ENCODE results near the gene CAMK2A. TPM values are rescaled to one million over a fixed set of nuclear protein-coding genes. Genes with fewer than 3 reads are reported as not detected.

Gene CAMK2A
- total and polyA plus RNA-seq, 2 experiments from 2014 or later = 11.8 to 47.7 TPM

DNA sequence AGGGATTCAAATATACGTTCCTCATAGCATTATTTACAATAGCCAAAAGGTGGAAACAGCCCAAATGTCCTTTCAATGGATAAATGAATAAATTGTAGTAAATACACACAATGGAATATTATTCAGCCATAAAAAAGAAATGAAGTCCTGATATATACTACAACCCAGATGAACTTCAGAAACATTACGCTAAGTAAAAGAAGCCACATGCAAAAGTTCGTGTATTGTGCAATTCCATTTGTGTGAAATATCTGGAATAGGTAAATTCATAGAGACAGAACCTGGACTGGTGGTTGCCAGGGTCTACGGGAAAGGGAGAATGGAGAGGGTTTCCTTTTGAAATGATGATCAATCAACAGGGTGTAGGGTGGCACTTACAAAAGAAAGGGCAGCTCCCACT, 25.7 kb upstream of the CAMK2A start:
- no peak for DNase-seq (ENCODE audit: low read depth in 1 of 2, low spot score in 1 of 2)
- Histone ChIP-seq H3K36me3 (no peaks in the 10 kb centered on the region), H3K4me1 (ENCODE audit: low read depth) (peaks cover 17% of the 10 kb centered on the region), H3K4me3 (no peak overlapping the region), H3K27ac (no peak overlapping the region), H3K27me3 (no peaks in the 10 kb centered on the region), H3K9me3 (ENCODE audit: low read depth) (no peaks in the 10 kb centered on the region)
- TF ChIP-seq, protein P1, sequence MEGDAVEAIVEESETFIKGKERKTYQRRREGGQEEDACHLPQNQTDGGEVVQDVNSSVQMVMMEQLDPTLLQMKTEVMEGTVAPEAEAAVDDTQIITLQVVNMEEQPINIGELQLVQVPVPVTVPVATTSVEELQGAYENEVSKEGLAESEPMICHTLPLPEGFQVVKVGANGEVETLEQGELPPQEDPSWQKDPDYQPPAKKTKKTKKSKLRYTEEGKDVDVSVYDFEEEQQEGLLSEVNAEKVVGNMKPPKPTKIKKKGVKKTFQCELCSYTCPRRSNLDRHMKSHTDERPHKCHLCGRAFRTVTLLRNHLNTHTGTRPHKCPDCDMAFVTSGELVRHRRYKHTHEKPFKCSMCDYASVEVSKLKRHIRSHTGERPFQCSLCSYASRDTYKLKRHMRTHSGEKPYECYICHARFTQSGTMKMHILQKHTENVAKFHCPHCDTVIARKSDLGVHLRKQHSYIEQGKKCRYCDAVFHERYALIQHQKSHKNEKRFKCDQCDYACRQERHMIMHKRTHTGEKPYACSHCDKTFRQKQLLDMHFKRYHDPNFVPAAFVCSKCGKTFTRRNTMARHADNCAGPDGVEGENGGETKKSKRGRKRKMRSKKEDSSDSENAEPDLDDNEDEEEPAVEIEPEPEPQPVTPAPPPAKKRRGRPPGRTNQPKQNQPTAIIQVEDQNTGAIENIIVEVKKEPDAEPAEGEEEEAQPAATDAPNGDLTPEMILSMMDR (IDR thresholded peaks at IDR 0.05; ENCODE audit: low read depth, low read length) = no peak

DNA sequence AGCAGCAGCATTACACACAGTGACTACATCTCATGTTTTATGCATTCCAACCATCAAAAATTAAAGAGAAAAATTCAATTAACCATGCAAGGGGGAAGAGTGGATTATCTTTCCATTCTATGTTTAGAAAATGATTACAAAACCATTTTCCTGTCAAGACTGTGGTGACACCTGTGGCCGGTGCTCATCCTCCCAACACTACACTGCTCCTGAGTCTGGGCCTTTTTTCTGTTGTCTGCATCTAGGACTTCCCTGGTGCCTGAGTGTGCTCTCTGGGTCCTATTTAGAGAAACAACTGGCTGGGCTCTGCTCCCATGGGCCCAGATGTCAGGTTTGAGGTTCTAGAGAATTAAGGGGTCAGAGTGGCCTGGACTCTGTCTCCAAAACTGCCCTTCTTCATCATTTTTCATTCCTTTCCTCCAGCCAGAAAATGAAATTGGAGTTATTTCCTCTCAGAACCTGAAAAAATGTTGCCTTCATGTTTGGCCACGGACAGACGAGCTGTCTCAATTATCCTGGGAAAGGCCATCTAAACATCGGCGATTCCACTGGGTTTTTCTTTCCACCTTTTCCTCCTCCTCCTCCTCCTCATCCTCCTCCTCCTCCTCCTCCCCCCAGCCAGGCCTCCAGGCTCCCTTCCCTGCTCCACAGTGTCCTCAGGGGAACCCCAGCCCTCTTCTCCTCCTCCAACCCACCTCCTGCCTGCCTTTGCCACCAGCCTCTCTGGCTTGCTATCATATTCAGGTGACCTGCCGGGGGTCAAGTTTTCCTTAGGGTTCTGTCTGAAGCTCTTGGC, 24.5 kb upstream of the CAMK2A start:
- TF ChIP-seq, protein P1 (IDR thresholded peaks at IDR 0.05; ENCODE audit: low read depth, low read length) = no peak
- Histone ChIP-seq H3K4me3 (no peak overlapping the region), H3K36me3 (no peaks in the 10 kb centered on the region), H3K9me3 (ENCODE audit: low read depth) (no peaks in the 10 kb centered on the region), H3K27ac (no peak overlapping the region), H3K27me3 (no peaks in the 10 kb centered on the region), H3K4me1 (ENCODE audit: low read depth) (peaks cover 8% of the 10 kb centered on the region)
- DNase-seq (ENCODE audit: low read depth in 1 of 2, low spot score in 1 of 2) = no peak

DNA sequence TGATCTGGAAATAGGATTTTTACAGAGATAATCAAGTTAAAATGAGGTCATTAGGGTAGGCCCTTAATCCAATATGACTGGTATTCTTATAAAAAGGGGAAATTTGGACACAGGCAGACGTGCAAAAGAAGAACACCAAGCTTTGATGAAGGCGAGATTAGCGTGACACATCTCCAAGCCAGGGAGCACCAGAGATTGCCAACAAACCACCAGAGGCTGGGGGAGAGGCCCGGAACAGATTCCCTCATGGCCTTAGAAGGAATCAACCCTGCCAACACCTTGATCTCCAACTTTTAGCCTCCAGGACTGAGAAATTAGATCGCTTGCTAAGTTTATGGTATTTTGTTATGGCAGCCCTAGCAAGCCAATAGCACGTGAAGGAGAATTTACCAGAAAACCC, 23.9 kb upstream of the CAMK2A start:
- Histone ChIP-seq H3K4me3 (no peak overlapping the region), H3K36me3 (no peaks in the 10 kb centered on the region), H3K9me3 (ENCODE audit: low read depth) (no peaks in the 10 kb centered on the region), H3K4me1 (ENCODE audit: low read depth) (peaks cover 2% of the 10 kb centered on the region), H3K27me3 (no peaks in the 10 kb centered on the region), H3K27ac (no peak overlapping the region)
- TF ChIP-seq, protein P1 (IDR thresholded peaks at IDR 0.05; ENCODE audit: low read depth, low read length) = no peak
- DNase-seq (ENCODE audit: low read depth in 1 of 2, low spot score in 1 of 2) = no peak

DNA sequence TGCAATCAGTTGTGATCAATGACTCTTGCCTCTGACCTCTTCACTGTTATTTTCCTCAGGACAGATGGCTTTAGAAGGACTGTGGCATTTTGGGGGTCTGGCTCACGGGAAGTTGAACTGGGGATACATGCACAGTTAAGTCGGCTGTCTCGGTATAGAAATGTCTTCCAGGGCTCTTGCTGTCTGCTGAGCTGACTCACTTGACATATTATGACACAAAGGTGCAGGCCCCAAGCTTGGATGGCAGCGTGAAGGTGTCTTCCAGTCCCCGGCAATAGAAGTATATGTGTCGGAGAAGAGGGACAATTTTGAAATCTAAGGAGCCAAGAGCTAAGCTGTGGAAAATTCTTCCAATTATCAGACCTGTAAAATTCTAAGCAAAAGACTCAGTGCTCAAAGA, 22.9 kb upstream of the CAMK2A start:
- Histone ChIP-seq H3K9me3 (ENCODE audit: low read depth) (no peaks in the 10 kb centered on the region), H3K27me3 (no peaks in the 10 kb centered on the region), H3K27ac (no peak overlapping the region), H3K36me3 (no peaks in the 10 kb centered on the region), H3K4me3 (no peak overlapping the region), H3K4me1 (ENCODE audit: low read depth) (peaks cover 7% of the 10 kb centered on the region)
- TF ChIP-seq, protein P1 (IDR thresholded peaks at IDR 0.05; ENCODE audit: low read depth, low read length) = no peak
- no peak for DNase-seq (ENCODE audit: low read depth in 1 of 2, low spot score in 1 of 2)

DNA sequence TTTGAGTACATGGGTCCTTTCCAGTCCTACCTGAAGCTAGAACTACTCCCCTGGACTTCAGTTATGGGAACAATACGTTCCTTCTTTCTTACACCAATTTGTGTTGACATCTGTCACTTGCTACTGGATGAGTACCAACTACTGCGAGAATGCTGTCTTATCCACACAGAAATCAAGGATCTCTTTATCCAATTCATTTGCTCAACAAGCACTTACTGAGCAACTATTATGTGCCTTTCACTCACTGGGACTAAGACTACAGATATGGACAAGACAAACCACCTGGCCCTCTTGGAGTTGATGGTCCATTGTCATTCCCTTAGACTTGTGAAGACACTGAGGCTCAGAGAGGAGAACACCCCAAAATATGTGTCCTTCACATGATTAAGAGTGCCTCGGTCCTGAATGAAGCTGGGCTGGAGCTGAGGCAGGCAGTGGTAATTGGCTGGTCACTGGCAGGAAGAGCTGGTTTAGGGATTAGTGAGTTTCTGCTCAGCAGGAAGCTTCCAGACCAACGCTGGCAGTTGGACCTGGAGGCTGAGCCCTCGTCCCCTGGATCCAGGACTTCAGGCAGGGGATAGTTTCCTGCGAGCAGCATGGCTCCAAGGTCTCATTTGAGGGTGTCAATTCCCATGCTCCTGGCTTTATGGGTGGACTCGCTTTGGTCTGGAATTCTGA, 21.6 kb upstream of the CAMK2A start:
- no peak for DNase-seq (ENCODE audit: low read depth in 1 of 2, low spot score in 1 of 2)
- TF ChIP-seq, protein P1 (IDR thresholded peaks at IDR 0.05; ENCODE audit: low read depth, low read length) = no peak
- Histone ChIP-seq H3K9me3 (ENCODE audit: low read depth) (no peaks in the 10 kb centered on the region), H3K36me3 (no peaks in the 10 kb centered on the region), H3K27ac (no peak overlapping the region), H3K4me3 (no peak overlapping the region), H3K27me3 (no peaks in the 10 kb centered on the region), H3K4me1 (ENCODE audit: low read depth) (peaks cover 7% of the 10 kb centered on the region)

Data from cardiac muscle cell (in vitro differentiated cells and primary cell).